ENCODE measurements around the gene RETN.
A peak's percentile ranks its signal among the peaks of the same experiment; 100 is the strongest.

Gene RETN

GRCh38 chr19:7632340-7633203, 36.3 kb upstream of the RETN start:
- no peak for DNase-seq (ENCODE audit: low read depth)
- no peak overlapping the region for H3K4me3 ChIP-seq (ENCODE audit: low read depth, low read length)
- no peak for TF ChIP-seq CTCF (IDR thresholded peaks at IDR 0.05; ENCODE audit: insufficient read depth, low read depth, low read length, missing control alignments)

- no peak within 1 kb of the TSS for H3K4me3 ChIP-seq (ENCODE audit: low read depth, low read length)
- TF ChIP-seq CTCF (IDR thresholded peaks at IDR 0.05; ENCODE audit: insufficient read depth, low read depth, low read length, missing control alignments), result no peak
These were observed 35.2 kb upstream of the RETN start, which contains the start of gene PCP2 for GRCh38 chr19:7633698-7634097. PCP2 (minus strand) TSS chr19:7633719; CDS start chr19:7633457, 262 bp downstream.

GRCh38 chr19:7635670-7636069, 33.2 kb upstream of the RETN start:
- TF ChIP-seq CTCF (IDR thresholded peaks at IDR 0.05; ENCODE audit: insufficient read depth, low read depth, low read length, missing control alignments), result no peak
- DNase-seq (ENCODE audit: low read depth), result no peak
- H3K4me3 ChIP-seq (ENCODE audit: low read depth, low read length), result no peak overlapping the region

More at GRCh38 chr19:7633698-7634097, 35.2 kb upstream of the RETN start, which contains the start of gene PCP2:
- no peak for DNase-seq (ENCODE audit: low read depth)

- no peak for DNase-seq (ENCODE audit: low read depth)
- peak overlapping the region; percentile 71 for H3K4me3 ChIP-seq (ENCODE audit: low read depth, low read length)
These were observed 32.5 kb upstream of the RETN start for GRCh38 chr19:7636317-7636690.

GRCh38 chr19:7636691-7637373, 32.0 kb upstream of the RETN start, which contains the start of gene STXBP2:
STXBP2 (plus strand) TSS chr19:7637110; CDS start chr19:7637150, 40 bp downstream.
- TF ChIP-seq CTCF (IDR thresholded peaks at IDR 0.05; ENCODE audit: insufficient read depth, low read depth, low read length, missing control alignments), result no peak
- DNase-seq (ENCODE audit: low read depth), result peak; percentile 94
- peak within 1 kb of the TSS; percentile 71 for H3K4me3 ChIP-seq (ENCODE audit: low read depth, low read length)

More at GRCh38 chr19:7636317-7636690, 32.5 kb upstream of the RETN start:
- TF ChIP-seq CTCF (IDR thresholded peaks at IDR 0.05; ENCODE audit: insufficient read depth, low read depth, low read length, missing control alignments), result no peak

GRCh38 chr19:7637374-7638256, 31.2 kb upstream of the RETN start:
- H3K4me3 ChIP-seq (ENCODE audit: low read depth, low read length), result peak overlapping the region; percentile 71
- no peak for TF ChIP-seq CTCF (IDR thresholded peaks at IDR 0.05; ENCODE audit: insufficient read depth, low read depth, low read length, missing control alignments)
- peak; percentile 69 for DNase-seq (ENCODE audit: low read depth)
